Right atrium auricular region (tissue), 2 donors: ENCODE measurements around the gene EFHD1. TPM values are rescaled to one million over a fixed set of nuclear protein-coding genes. Genes with fewer than 3 reads are reported as not detected.

Experiments
- DNase-seq: peaks from one replicate; pipeline ENCODE4 v3.0.0-alpha.2; 2019; ENCODE audit warnings: low spot score
- H3K27ac ChIP-seq, 2 donors: fragments of 200-600 bp; sonication (generic); 1 replicate in 1 of 2; 2 replicates in 1 of 2; pipeline ENCODE4 v1.5.1; 2016 to 2019
- H3K27me3 ChIP-seq, 2 donors: fragments of 200-600 bp; sonication (generic); one replicate each; pipeline versions ENCODE4 v1.5.1 to v1.6.0; 2017 to 2019
- H3K36me3 ChIP-seq: fragments of 200-600 bp; sonication (generic); one replicate; pipeline ENCODE4 v1.5.1; 2016
- H3K4me1 ChIP-seq, 2 donors: fragments of 200-600 bp; sonication (generic); one replicate each; pipeline versions ENCODE4 v1.5.1 to v1.6.0; 2017 to 2019
- H3K4me3 ChIP-seq, 2 donors: fragments of 200-600 bp; sonication (generic); 1 replicate in 1 of 2; 2 replicates in 1 of 2; pipeline ENCODE4 v1.5.1; 2017 to 2019; ENCODE audit warnings: mild to moderate bottlenecking in 1 of 2, moderate library complexity in 1 of 2
- H3K9me3 ChIP-seq, 2 donors: fragments of 200-600 bp; sonication (generic); one replicate each; pipeline ENCODE4 v1.5.1; 2019
- total RNA-seq, 2 donors: library from RNA; depleted of rRNA; stranded (reverse); fragments of >200 nt; gene quantifications; one replicate each; pipeline ENCODE4 v1.1.0, GENCODE V29; 2016
- TF ChIP-seq, protein P1 (sequence below), 2 donors: fragments of 200-600 bp; sonication (generic); IDR thresholded peaks; one replicate each; pipeline ENCODE4 v1.5.1; 2019; ENCODE audit warnings: antibody characterized with exemption in 2 of 2

The EFHD1 gene
- total RNA-seq, 2 donors from 2014 or later = 11.4 to 11.5 TPM

DNA sequence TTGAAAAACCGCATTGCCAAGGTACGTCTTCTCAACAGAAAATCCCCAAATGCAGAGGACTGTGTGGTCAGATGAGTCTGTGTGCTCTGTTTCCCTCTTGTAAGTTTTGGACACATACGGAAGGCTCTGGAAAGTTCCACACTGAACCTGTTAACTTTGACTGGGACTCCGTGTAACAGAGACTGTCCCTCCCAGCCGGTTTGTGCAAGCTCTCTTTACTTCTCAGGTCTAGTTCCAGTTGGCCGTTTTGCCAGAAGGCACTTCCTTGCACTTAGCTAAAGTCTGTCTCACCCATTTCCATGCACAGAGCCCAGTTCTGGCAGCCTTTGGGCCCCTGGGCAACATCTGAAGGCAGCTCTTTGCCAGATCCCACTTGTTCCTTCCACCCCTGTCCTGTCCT, 22.0 kb downstream of the EFHD1 start:
- Histone ChIP-seq H3K9me3 (no peaks in the 10 kb centered on the region), H3K4me3 (no peak overlapping the region), H3K4me1 (peaks cover 0 to 6% of the 10 kb centered on the region in 2 donors), H3K36me3 (no peaks in the 10 kb centered on the region), H3K27ac (no peak overlapping the region), H3K27me3 (no peaks in the 10 kb centered on the region)
- TF ChIP-seq, protein P1, sequence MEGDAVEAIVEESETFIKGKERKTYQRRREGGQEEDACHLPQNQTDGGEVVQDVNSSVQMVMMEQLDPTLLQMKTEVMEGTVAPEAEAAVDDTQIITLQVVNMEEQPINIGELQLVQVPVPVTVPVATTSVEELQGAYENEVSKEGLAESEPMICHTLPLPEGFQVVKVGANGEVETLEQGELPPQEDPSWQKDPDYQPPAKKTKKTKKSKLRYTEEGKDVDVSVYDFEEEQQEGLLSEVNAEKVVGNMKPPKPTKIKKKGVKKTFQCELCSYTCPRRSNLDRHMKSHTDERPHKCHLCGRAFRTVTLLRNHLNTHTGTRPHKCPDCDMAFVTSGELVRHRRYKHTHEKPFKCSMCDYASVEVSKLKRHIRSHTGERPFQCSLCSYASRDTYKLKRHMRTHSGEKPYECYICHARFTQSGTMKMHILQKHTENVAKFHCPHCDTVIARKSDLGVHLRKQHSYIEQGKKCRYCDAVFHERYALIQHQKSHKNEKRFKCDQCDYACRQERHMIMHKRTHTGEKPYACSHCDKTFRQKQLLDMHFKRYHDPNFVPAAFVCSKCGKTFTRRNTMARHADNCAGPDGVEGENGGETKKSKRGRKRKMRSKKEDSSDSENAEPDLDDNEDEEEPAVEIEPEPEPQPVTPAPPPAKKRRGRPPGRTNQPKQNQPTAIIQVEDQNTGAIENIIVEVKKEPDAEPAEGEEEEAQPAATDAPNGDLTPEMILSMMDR (IDR thresholded peaks at IDR 0.05) = no peak
- no peak for DNase-seq

DNA sequence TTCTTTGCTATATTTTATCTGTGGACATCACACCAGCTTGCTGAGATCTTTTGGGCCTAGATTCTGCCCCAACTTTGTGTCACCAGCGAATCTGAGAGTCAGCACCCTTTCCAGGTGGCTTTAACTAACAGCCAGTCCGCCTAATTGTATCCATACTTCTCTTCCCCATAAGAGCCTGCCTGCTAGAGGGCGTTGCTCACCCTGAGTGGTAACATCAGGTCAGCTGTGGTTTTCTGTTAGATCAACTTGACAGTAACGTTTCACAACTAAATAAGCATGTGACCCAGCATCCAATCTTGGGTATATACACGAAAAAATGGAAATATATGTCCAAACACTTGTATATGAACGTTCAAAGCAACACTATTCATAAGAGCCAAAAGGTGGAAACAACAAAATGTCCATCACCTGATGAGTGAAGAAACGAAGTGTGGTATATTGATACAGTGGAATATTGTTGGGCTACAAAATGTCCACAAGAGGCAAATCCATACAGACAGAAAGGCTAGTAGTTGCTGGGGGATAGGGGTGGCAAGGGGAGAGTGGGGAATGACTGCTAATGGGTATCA, 24.9 kb downstream of the EFHD1 start:
- Histone ChIP-seq H3K36me3 (no peaks in the 10 kb centered on the region), H3K9me3 (no peaks in the 10 kb centered on the region), H3K27ac (no peak overlapping the region), H3K4me1 (peaks cover 0 to 6% of the 10 kb centered on the region in 2 donors), H3K27me3 (no peaks in the 10 kb centered on the region), H3K4me3 (no peak overlapping the region)
- TF ChIP-seq, protein P1 (IDR thresholded peaks at IDR 0.05) = no peak
- DNase-seq = no peak

DNA sequence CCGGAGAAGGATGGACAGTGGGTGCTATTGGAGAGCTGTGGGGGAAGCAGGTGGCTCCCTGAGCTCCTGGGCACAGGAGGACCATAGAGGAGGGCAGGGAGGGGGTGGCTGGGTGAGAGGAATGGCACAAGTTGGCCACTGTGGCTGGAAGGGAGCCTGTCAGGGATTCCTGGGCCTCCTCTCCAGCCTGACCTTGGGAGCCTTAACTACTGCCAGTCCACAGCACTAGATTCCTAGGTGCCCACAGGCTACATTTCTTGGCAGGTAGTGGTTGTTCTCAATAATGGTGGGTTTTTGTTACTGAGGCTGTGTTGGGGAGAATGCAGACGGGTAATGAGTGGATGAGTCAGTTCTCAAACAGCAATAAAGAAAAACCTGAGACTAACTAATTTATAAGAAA, 26.0 kb downstream of the EFHD1 start:
- Histone ChIP-seq H3K27ac (no peak overlapping the region), H3K4me3 (no peak overlapping the region), H3K27me3 (no peaks in the 10 kb centered on the region), H3K9me3 (no peaks in the 10 kb centered on the region), H3K36me3 (no peaks in the 10 kb centered on the region), H3K4me1 (peaks cover 0 to 6% of the 10 kb centered on the region in 2 donors)
- TF ChIP-seq, protein P1 (IDR thresholded peaks at IDR 0.05) = no peak
- no peak for DNase-seq

DNA sequence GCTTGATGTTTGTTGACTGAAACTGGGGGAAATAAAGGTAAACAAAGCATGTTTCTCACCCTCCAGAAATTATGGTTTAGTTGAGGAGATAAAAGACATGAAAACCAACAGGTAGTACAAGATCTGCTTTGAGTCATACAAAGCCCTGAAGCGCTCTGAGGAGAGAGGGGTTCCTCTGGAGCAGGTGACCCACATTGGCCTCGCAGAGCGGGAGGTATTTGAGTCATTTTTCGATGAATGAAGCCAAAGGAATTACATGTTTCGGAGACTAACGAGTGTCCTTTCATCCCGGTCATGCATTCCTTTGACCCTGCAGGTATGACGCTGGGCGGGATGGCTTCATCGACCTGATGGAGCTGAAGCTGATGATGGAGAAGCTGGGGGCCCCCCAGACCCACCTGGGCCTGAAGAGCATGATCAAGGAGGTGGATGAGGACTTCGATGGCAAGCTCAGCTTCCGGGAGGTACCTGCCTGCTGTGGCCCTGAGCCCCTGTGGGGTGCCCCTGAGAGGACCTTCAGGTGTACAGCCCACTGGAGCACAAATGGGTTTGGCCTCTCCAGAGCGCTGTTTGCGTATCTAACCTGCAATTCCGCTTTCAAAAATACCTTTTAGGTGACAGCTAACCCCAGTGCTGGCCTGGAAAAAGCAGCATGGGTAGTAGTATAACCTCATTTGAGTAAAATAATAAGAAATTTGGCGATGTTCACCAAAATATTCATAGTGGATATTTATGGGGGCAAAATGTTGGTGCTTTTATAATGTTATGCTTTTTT, 29.3 kb downstream of the EFHD1 start:
- no peak for DNase-seq
- H3K9me3 ChIP-seq = no peaks in the 10 kb centered on the region
- TF ChIP-seq, protein P1 (IDR thresholded peaks at IDR 0.05) = no peak
- H3K4me1 ChIP-seq = peaks cover 0 to 6% of the 10 kb centered on the region in 2 donors
- no peaks in the 10 kb centered on the region for H3K36me3 ChIP-seq
- H3K27me3 ChIP-seq = no peaks in the 10 kb centered on the region
- H3K4me3 ChIP-seq = no peak overlapping the region
- H3K27ac ChIP-seq = no peak overlapping the region

DNA sequence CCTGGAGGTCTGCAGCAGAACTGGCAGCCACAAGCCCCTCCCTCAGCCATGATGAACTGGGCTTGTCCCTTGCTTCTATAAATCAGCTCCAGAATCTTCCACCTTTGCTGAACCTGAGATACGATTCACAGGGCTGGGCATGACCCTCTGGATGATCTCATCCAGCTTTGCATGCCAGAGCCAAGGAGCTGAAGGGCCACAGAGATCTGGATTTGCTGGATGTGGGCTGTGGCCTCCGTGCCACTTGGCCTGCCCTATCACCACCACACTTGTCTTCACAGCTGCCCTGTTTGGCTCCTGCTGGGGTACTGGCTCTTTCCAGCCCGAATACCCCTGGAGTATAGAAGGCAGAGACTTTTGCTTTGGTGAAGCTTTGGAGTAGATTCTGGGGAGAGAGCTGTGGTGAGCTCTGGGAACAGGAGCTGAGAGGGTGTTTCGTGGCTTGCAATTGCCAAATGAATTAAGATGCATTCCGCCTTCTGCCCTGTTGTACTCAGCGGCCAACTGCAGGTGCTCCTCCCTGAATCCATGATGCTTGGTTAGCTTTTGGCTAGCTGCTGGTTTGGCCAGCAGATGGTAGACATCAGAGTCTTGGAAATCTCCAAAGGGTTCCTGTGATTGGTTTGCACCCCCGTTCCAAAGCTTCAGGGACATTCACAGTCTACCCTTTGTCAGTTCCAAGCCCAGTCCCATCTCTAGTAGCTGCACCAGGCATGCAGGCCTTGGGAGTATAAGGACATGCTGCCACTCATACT, 32.8 kb downstream of the EFHD1 start:
- DNase-seq = no peak
- no peak overlapping the region for H3K27ac ChIP-seq
- H3K9me3 ChIP-seq = no peaks in the 10 kb centered on the region
- H3K4me1 ChIP-seq = no peaks in the 10 kb centered on the region
- TF ChIP-seq, protein P1 (IDR thresholded peaks at IDR 0.05) = no peak
- no peak overlapping the region for H3K4me3 ChIP-seq
- H3K27me3 ChIP-seq = no peaks in the 10 kb centered on the region
- H3K36me3 ChIP-seq = peaks cover 4% of the 10 kb centered on the region
